Thoracic aorta (tissue), 2 donors: ENCODE data around the gene PCSK2. TPM values are rescaled to one million over a fixed set of nuclear protein-coding genes. Genes with fewer than 3 reads are reported as not detected.

Experiments
- ATAC-seq: fragments of 150-250 bp; one replicate; pipeline ENCODE4 v1.8.0; 2017; ENCODE audit warnings: low read depth; ENCODE audit not compliant: insufficient number of reproducible peaks, low FRiP score
- DNase-seq: peaks from one replicate; pipeline ENCODE4 v3.0.0-alpha.2; 2020; ENCODE audit warnings: low spot score
- H3K27ac ChIP-seq, 2 donors: fragments of 200-600 bp; sonication (generic); 1 replicate in 1 of 2; 2 replicates in 1 of 2; pipeline ENCODE4 v1.5.1; 2016; ENCODE audit warnings: mild to moderate bottlenecking in 2 of 2, moderate library complexity in 2 of 2
- H3K27me3 ChIP-seq: fragments of 200-600 bp; sonication (generic); replicated peaks from 2 replicates; pipeline ENCODE4 v1.6.0; 2016; ENCODE audit warnings: mild to moderate bottlenecking; ENCODE audit not compliant: insufficient read depth
- H3K36me3 ChIP-seq: fragments of 200-600 bp; sonication (generic); one replicate; pipeline ENCODE4 v1.5.1; 2016
- H3K4me1 ChIP-seq, 2 donors: fragments of 200-600 bp; sonication (generic); 1 replicate in 1 of 2; 2 replicates in 1 of 2; pipeline versions ENCODE4 v1.5.1 to v1.6.0; 2016; ENCODE audit warnings: low read depth in 2 of 2, mild to moderate bottlenecking in 1 of 2; ENCODE audit not compliant: control insufficient read depth in 1 of 2
- H3K4me3 ChIP-seq: fragments of 200-600 bp; sonication (generic); 2 replicates; pipeline ENCODE4 v1.5.1; 2016; ENCODE audit warnings: mild to moderate bottlenecking
- H3K9me3 ChIP-seq: fragments of 200-600 bp; sonication (generic); 2 replicates; pipeline ENCODE4 v1.5.1; 2016
- CTCF ChIP-seq: fragments of 200-600 bp; sonication (generic); IDR thresholded peaks from one replicate; pipeline ENCODE4 v1.5.1; 2019; ENCODE audit warnings: antibody characterized with exemption
- total RNA-seq, 2 donors: library from RNA; depleted of rRNA; stranded (reverse); fragments of >200 nt; gene quantifications; one replicate each; pipeline versions ENCODE4 v1.1.0 to v1.2.3, GENCODE V29; 2016

The PCSK2 gene
- 10 to 100 TPM in 1 of 2 donors, 1 to 10 TPM in 1; 1.2 to 16.2 TPM for total RNA-seq

GRCh38 chr20:17226410-17227218, at the start of gene PCSK2:
PCSK2 (plus strand) TSS chr20:17227040; CDS start chr20:17227306, 266 bp downstream.
- Histone ChIP-seq H3K27me3 (no peaks in the 10 kb centered on the region), H3K9me3 (no peaks in the 10 kb centered on the region), H3K27ac (no peak within 1 kb of the TSS), H3K4me3 (peak within 1 kb of the TSS; percentile 64), H3K36me3 (no peaks in the 10 kb centered on the region), H3K4me1 (peaks cover 3 to 10% of the 10 kb centered on the region in 2 donors)
- ATAC-seq, result no peak
- TF ChIP-seq CTCF, result no peak
- DNase-seq, result no peak

DNA sequence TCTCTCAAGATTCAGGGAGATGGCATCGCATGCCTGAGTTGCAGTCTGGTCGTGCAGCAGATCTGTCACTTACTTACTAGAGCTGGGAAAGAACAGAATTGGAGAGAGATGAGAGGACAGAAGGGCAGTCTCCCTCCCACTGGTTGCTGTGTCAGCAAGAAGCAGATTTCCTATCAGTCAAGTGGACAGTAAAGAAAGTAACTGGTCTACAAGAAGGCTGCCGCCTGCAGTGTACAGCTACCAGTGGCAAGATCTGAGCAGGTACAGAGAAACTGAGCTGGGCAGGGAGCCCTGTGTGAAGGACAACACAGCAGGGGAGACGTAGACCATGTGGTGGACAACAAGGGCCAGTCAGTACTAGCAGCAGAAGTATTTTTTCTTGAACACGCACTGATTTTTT, 49.5 kb upstream of the PCSK2 start:
- Histone ChIP-seq H3K4me1 (no peaks in the 10 kb centered on the region), H3K36me3 (no peaks in the 10 kb centered on the region), H3K27ac (no peak overlapping the region), H3K27me3 (no peaks in the 10 kb centered on the region), H3K9me3 (no peaks in the 10 kb centered on the region), H3K4me3 (no peak overlapping the region)
- no peak for ATAC-seq
- DNase-seq, result no peak
- no peak for TF ChIP-seq CTCF

- ATAC-seq, result no peak
- H3K27ac ChIP-seq, result no peak overlapping the region
- H3K27me3 ChIP-seq, result no peaks in the 10 kb centered on the region
- no peak overlapping the region for H3K4me3 ChIP-seq
- H3K36me3 ChIP-seq, result no peaks in the 10 kb centered on the region
- no peak for DNase-seq
- H3K4me1 ChIP-seq, result no peaks in the 10 kb centered on the region
- no peak for TF ChIP-seq CTCF
- no peaks in the 10 kb centered on the region for H3K9me3 ChIP-seq
These were observed 47.0 kb upstream of the PCSK2 start for GRCh38 chr20:17179840-17180239.

GRCh38 chr20:17189976-17190695, 36.7 kb upstream of the PCSK2 start:
- no peak for TF ChIP-seq CTCF
- ATAC-seq, result no peak

GRCh38 chr20:17197041-17197440, 29.8 kb upstream of the PCSK2 start:
- no peak for ATAC-seq
- Histone ChIP-seq H3K4me1 (no peaks in the 10 kb centered on the region), H3K9me3 (no peaks in the 10 kb centered on the region), H3K36me3 (no peaks in the 10 kb centered on the region), H3K4me3 (no peak overlapping the region), H3K27ac (no peak overlapping the region), H3K27me3 (no peaks in the 10 kb centered on the region)
- no peak for DNase-seq
- TF ChIP-seq CTCF, result no peak

More at GRCh38 chr20:17189976-17190695, 36.7 kb upstream of the PCSK2 start:
- Histone ChIP-seq H3K4me1 (no peaks in the 10 kb centered on the region), H3K27me3 (no peaks in the 10 kb centered on the region), H3K4me3 (no peak overlapping the region), H3K27ac (no peak overlapping the region), H3K36me3 (no peaks in the 10 kb centered on the region), H3K9me3 (no peaks in the 10 kb centered on the region)
- DNase-seq, result no peak
